AG08395 (cell line): ENCODE results near the gene USP1.

Experiments used
- DNase-seq: peaks from one replicate; pipeline ENCODE4 v3.0.0; 2012; ENCODE audit warnings: mixed read lengths, low spot score

Gene USP1

DNA sequence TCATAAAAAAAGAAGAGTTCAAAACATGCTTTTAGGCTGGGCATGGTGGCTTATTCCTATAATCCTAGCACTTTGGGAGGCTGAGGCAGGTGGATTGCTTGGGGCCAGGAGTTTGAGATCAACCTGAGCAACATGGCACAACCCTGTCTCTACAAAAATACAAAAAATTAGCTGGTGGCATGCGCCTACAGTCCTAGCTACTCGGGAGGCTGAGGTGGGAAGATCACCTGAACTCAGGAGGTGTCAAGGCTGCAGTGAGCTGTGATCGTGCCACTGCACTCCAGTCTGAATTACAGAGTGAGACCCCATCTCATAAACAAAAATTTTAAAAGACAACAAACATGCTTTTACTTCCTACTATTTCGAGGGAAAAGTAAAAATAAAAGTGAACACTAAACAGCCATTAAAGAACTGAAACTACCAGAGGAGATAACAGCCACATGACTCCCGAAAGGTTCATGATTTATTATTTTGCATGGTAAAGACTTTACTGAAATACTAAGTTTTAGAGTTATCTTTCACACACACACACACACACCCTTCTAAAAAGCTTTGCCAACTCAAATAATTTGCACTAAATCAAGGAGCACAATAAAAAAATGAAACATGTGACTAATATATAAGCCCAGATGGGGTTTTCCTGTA is 48.1 kb downstream of the USP1 start:
- no peak for DNase-seq

DNA sequence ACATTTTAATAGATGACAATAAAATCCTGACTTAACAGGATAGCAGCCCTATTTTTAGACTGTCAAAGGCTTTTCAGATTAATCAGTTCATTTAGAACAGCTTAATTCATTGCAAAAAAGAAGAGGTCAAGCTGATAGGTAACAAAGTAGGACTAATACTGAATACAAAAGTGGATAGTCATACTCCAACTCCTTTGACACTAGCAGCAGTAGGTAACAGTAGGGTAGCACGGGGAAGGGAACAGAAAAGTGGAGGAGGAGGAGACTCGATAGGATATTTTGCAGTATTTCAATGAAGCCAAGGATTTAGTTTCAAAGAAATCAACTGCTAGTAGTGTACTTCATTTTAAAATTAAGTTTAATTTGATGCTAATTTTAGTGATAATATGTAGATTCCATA is 51.1 kb downstream of the USP1 start:
- DNase-seq: no peak

DNA sequence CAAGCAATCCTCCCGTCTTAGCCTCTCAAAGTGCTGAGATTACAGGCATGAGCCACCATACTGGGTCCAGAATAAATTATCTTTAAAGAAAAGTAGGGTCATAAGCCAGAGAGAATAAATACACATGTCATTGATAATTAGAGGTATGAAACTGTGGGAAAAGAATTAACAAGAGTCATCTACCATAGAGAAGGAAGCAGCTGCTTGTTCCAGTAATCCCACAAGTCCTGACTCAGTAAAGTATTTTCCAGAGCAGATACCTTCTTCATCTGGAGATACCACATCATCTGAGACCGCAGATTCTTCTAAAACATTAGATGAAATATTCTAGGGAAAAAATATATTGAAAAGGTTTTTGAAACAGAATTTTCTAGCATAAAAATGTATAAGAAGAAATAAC is 55.7 kb downstream of the USP1 start:
- no peak for DNase-seq

GRCh38 chr1:62493656-62494055 is 56.8 kb downstream of the USP1 start:
- no peak for DNase-seq

- DNase-seq: no peak
These were observed 57.3 kb downstream of the USP1 start for GRCh38 chr1:62494137-62494536.

DNA sequence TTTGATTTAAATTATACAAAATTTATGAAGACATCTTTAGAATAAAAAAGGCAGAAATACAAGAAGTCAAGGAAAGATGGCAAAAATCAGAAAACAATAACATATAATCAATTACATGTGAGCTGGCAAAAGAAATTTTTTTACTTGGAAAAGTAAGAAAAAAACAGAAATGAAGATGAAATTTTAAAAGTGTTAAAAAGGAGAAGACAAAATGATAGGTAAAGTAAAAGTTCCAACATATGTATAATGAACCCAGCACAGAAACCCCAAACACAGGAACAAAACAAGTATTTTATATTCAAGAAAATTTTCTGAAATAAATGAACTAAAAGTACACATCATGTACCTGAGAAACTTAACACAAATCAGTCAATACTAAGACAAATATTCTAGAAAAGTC is 63.4 kb downstream of the USP1 start:
- no peak for DNase-seq
